ENCODE data around the gene DUSP9. TPM values are rescaled to one million over a fixed set of nuclear protein-coding genes. Genes with fewer than 3 reads are reported as not detected.

Gene DUSP9
- total RNA-seq, 1 donor from 2014 or later: 0.76 TPM

DNA sequence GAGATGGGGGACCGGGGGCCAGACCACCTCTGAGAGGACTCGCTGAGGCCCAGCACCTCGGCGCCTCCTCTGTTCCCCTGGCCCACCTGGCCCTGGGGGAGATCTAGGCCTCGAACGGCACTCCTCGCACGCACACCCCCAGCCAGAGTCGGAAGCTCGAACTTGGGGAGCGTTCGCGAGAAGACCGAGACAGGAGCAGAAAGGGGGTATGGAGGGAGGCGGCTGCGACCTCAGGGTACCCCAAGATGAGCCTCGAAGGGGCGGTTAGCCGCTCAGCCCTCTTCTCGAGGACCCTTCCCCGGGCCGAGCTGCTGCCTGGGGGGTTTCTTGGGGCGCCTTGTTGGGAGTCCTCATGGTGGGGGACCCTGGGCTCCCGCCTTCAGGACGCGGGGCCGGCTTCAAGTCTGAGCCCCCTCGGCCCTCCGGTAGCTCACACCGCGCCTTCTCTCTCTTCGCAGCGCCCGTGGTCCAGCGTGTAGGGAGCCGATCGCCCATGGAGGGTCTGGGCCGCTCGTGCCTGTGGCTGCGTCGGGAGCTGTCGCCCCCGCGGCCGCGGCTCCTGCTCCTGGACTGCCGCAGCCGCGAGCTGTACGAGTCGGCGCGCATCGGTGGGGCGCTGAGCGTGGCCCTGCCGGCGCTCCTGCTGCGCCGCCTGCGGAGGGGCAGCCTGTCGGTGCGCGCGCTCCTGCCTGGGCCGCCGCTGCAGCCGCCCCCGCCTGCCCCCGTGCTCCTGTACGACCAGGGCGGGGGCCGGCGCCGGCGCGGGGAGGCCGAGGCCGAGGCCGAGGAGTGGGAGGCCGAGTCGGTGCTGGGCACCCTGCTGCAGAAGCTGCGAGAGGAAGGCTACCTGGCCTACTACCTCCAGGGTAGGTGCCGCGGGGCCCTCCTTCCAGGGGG lies 706 bp downstream of the DUSP9 start:
- DNase-seq (ENCODE audit: extremely low read depth, low read depth, low spot score): no peak

- DNase-seq (ENCODE audit: extremely low read depth, low read depth, low spot score): no peak
These were observed 1.6 kb downstream of the DUSP9 start for GRCh38 chrX:153648358-153649177.

- no peak for DNase-seq (ENCODE audit: extremely low read depth, low read depth, low spot score)
These were observed 2.3 kb downstream of the DUSP9 start for GRCh38 chrX:153649178-153649914.

GRCh38 chrX:153649915-153650782 lies 3.1 kb downstream of the DUSP9 start:
- DNase-seq (ENCODE audit: extremely low read depth, low read depth, low spot score): no peak

GRCh38 chrX:153650959-153651358 lies 4.0 kb downstream of the DUSP9 start:
- no peak for DNase-seq (ENCODE audit: extremely low read depth, low read depth, low spot score)

GRCh38 chrX:153651540-153652079 lies 4.6 kb downstream of the DUSP9 start:
- DNase-seq (ENCODE audit: extremely low read depth, low read depth, low spot score): no peak

- no peak for DNase-seq (ENCODE audit: extremely low read depth, low read depth, low spot score)
These were observed 6.6 kb downstream of the DUSP9 start for GRCh38 chrX:153653556-153653955.

- no peak for DNase-seq (ENCODE audit: extremely low read depth, low read depth, low spot score)
These were observed 10.2 kb downstream of the DUSP9 start for GRCh38 chrX:153657161-153657560.

- no peak for DNase-seq (ENCODE audit: extremely low read depth, low read depth, low spot score)
These were observed 12.3 kb downstream of the DUSP9 start for GRCh38 chrX:153659268-153659667.

GRCh38 chrX:153662266-153662665 lies 15.3 kb downstream of the DUSP9 start:
- no peak for DNase-seq (ENCODE audit: extremely low read depth, low read depth, low spot score)

DNA sequence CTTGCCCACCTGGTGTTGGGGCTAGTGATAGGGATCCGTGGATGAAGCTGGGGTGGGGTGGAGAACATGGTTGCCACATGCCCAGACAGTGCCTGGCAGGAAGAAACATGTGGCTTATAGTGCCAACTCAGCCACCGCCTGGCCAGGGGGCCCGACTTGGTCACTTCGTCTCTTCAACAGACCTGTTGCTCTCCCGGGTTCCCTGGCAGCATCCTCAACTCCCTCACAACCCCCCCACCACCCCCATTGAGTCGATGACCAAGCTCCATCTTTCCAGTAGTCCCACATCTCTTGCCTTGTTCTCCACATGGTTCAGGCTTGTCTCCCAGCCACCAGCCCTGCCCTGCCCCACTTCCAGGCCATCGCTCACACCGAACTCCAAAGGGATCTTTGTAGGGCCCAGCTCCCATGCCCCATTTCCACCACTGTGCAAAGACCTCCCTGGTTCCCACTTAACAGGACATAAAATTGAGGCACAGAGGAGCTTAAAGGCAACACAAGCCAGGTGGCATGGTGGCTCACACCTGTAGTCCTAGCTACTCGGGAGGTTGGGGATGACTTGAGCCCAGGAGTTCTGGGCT lies 18.8 kb downstream of the DUSP9 start:
- DNase-seq (ENCODE audit: extremely low read depth, low read depth, low spot score): no peak

GRCh38 chrX:153667281-153667955 lies 20.4 kb downstream of the DUSP9 start:
- DNase-seq (ENCODE audit: extremely low read depth, low read depth, low spot score): no peak

DNA sequence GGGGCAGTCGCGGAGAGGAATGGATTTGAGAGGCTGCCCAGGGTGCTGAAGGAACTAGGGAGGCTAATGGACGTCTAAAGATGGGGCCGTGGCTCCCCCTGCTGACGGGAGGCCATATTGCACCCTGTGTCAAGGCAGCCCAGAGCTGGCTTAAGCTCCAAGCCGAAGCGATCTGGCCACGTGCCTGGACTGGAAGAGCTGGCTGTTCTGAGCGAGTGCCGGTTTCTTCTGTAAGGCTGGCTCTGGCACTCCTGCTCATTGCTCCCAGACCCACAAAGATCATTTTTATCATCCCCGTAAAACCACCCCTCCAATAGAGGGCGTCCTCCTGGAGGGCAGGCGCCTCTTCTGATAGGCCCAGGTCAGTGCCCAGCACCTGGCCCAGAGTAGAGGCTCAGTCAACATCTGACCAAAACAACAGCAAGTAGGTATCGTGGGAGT lies 21.0 kb downstream of the DUSP9 start:
- DNase-seq (ENCODE audit: extremely low read depth, low read depth, low spot score): peak; percentile 23

GRCh38 chrX:153668423-153669173 lies 21.6 kb downstream of the DUSP9 start:
- no peak for DNase-seq (ENCODE audit: extremely low read depth, low read depth, low spot score)

- no peak for DNase-seq (ENCODE audit: extremely low read depth, low read depth, low spot score)
These were observed 22.3 kb downstream of the DUSP9 start for GRCh38 chrX:153669174-153669890.

- no peak for DNase-seq (ENCODE audit: extremely low read depth, low read depth, low spot score)
These were observed 23.1 kb downstream of the DUSP9 start for GRCh38 chrX:153669901-153670731.

All from glomerular endothelial cell (primary cell).